ENCODE results near the gene FAM53B.

Gene FAM53B

DNA sequence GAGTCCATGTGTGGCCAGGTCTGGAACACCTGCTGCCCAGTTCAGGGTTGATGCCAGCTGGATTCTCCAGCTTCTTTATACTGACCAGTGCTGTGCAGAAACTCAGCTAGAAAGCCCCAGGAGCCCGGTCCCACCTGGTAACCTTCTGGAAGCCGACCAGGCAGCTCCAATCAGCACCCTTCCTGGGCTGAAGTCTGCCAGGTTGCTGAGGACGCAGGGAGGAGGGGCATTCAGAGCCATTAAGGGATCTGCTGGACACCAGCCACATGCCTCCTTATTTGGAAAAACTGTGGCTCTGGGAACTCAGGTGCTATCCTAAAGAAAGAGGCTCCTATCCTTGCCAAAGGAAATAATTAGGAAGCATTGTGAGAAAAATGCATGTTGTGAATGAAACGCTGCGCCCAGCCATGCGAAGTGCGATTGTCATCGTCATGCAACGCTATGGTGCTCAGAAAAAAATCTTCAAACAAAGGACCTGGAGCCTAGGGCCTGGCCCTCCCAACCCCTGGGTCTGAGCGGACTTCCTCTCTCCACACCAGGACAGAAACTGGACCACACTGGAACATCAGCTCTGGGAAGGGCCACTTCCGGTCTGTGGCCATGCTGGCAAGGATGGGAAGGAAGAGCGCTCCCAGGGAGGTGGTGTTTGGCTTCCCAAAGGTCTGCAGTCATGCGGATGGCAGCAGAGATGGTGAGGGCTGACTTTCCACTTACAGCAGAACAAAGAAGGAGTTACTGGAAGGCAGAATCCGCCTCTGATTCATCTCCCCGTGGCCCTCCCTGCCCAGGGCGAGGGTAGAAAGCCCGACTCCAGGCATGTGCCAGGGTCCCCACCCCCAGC lies 90.1 kb downstream of the FAM53B start:
- 90 to 93% methylated on average over 16 to 17 of the region's 17 CpGs for WGBS, 2 experiments

GRCh38 chr10:124653311-124653710 lies 90.9 kb downstream of the FAM53B start:
- Histone ChIP-seq H3K4me3 (ENCODE audit: insufficient read depth, low read depth, low read length) (no peak overlapping the region), H3K9me3 (ENCODE audit: control insufficient read depth, low read length) (no peaks in the 10 kb centered on the region), H3K27ac (ENCODE audit: insufficient read depth, low read depth, low read length, poor library complexity, severe bottlenecking) (no peak overlapping the region), H3K4me1 (ENCODE audit: control insufficient read depth, insufficient read depth, low read length) (peaks cover 7% of the 10 kb centered on the region), H3K36me3 (ENCODE audit: control insufficient read depth, insufficient read depth, low read length) (no peaks in the 10 kb centered on the region), H3K27me3 (ENCODE audit: control insufficient read depth, insufficient read depth, low read length, poor library complexity, severe bottlenecking) (no peaks in the 10 kb centered on the region)
- WGBS, 2 experiments = 83% methylated on average over 7 of the region's 7 CpGs

More for the DNA sequence above, 90.1 kb downstream of the FAM53B start:
- no peaks in the 10 kb centered on the region for H3K36me3 ChIP-seq (ENCODE audit: control insufficient read depth, insufficient read depth, low read length)
- H3K27ac ChIP-seq (ENCODE audit: insufficient read depth, low read depth, low read length, poor library complexity, severe bottlenecking) = no peak overlapping the region
- H3K9me3 ChIP-seq (ENCODE audit: control insufficient read depth, low read length) = no peaks in the 10 kb centered on the region
- peaks cover 7% of the 10 kb centered on the region for H3K4me1 ChIP-seq (ENCODE audit: control insufficient read depth, insufficient read depth, low read length)
- no peak overlapping the region for H3K4me3 ChIP-seq (ENCODE audit: insufficient read depth, low read depth, low read length)
- no peaks in the 10 kb centered on the region for H3K27me3 ChIP-seq (ENCODE audit: control insufficient read depth, insufficient read depth, low read length, poor library complexity, severe bottlenecking)

DNA sequence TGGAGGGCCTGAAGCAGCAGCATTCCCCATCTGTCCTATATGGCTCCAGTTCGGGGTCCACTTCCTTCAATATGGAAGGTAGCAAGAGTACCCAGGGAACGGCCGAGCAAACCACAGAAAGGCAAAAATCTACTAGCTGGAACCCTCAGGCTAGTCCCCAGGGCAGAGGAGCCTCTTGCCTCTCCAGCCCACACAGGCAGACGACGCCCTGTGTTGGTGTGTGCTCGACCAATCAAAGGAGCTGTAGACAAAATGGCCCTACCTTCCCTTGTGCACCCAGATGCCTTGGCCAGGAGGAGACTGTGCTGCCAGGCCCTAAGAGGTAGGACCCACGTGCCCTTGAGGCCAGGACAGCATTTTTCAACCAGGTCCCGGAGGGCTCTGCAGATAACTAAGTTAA lies 91.5 kb downstream of the FAM53B start:
- Histone ChIP-seq H3K27ac (ENCODE audit: insufficient read depth, low read depth, low read length, poor library complexity, severe bottlenecking) (no peak overlapping the region), H3K36me3 (ENCODE audit: control insufficient read depth, insufficient read depth, low read length) (no peaks in the 10 kb centered on the region), H3K9me3 (ENCODE audit: control insufficient read depth, low read length) (no peaks in the 10 kb centered on the region), H3K27me3 (ENCODE audit: control insufficient read depth, insufficient read depth, low read length, poor library complexity, severe bottlenecking) (no peaks in the 10 kb centered on the region), H3K4me3 (ENCODE audit: insufficient read depth, low read depth, low read length) (no peak overlapping the region), H3K4me1 (ENCODE audit: control insufficient read depth, insufficient read depth, low read length) (peaks cover 7% of the 10 kb centered on the region)
- WGBS, 2 experiments = 92 to 94% methylated on average over 8 of the region's 8 CpGs

- H3K4me1 ChIP-seq (ENCODE audit: control insufficient read depth, insufficient read depth, low read length) = peaks cover 7% of the 10 kb centered on the region
- no peaks in the 10 kb centered on the region for H3K36me3 ChIP-seq (ENCODE audit: control insufficient read depth, insufficient read depth, low read length)
- no peaks in the 10 kb centered on the region for H3K27me3 ChIP-seq (ENCODE audit: control insufficient read depth, insufficient read depth, low read length, poor library complexity, severe bottlenecking)
- no peak overlapping the region for H3K4me3 ChIP-seq (ENCODE audit: insufficient read depth, low read depth, low read length)
- H3K27ac ChIP-seq (ENCODE audit: insufficient read depth, low read depth, low read length, poor library complexity, severe bottlenecking) = no peak overlapping the region
- 93 to 97% methylated on average over 5 of the region's 5 CpGs for WGBS, 2 experiments
- no peaks in the 10 kb centered on the region for H3K9me3 ChIP-seq (ENCODE audit: control insufficient read depth, low read length)
These were observed 92.0 kb downstream of the FAM53B start for GRCh38 chr10:124652200-124652599.

DNA sequence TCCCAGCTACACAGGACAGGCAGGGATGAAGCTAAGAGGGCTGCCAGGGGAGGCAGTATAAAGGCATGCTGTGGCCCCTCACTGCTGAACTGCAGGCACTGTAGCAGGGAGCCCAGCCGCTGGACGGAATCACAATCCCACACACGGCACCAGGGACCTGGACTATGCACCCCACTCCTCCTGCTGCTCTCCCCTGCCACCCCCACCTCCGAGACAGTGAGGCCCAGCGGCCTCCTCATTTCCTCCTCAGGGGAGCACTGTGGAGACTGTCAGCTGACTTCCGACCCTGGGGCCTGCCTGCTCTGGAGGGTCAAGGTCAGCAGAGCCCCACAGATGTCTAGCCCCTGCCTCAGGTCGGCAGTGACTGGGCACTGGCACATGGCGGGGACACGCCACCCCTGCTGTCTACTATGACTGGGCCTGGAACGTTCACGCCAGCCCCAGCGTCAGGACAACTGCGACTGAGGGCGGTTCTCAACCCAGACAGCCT lies 92.7 kb downstream of the FAM53B start:
- H3K4me1 ChIP-seq (ENCODE audit: control insufficient read depth, insufficient read depth, low read length) = peaks cover 7% of the 10 kb centered on the region
- H3K36me3 ChIP-seq (ENCODE audit: control insufficient read depth, insufficient read depth, low read length) = no peaks in the 10 kb centered on the region
- no peaks in the 10 kb centered on the region for H3K27me3 ChIP-seq (ENCODE audit: control insufficient read depth, insufficient read depth, low read length, poor library complexity, severe bottlenecking)
- no peak overlapping the region for H3K27ac ChIP-seq (ENCODE audit: insufficient read depth, low read depth, low read length, poor library complexity, severe bottlenecking)
- 92 to 93% methylated on average over 14 of the region's 14 CpGs for WGBS, 2 experiments
- H3K9me3 ChIP-seq (ENCODE audit: control insufficient read depth, low read length) = no peaks in the 10 kb centered on the region
- H3K4me3 ChIP-seq (ENCODE audit: insufficient read depth, low read depth, low read length) = no peak overlapping the region

DNA sequence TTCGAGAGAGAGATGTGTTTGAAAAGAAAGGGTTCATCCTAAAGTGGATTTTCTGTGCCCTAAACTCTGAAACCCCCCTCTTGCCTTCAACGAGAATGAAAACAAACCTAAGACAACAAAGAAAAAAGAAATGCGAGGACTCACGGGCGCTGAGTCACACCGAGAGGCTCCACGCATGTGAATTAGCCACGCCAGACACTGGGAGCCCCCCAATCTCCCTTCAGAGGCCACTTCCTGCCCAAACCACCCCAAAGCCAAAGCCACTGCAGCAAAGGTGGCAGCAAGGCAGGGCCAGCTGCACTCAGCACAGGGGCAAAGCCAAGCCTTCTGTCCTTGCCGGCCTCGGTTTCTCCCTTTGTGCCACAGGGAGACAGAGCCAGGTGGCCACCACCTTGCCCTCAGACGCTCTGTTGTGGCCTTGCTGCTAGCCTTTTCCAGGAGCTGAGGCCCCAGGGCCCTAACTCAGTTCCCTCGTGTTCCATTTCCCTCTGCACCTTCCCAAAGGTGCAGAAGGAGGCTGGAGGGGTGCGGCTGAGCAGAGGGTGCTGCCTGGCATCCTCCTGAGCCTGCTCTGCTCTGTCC lies 93.3 kb downstream of the FAM53B start:
- H3K27me3 ChIP-seq (ENCODE audit: control insufficient read depth, insufficient read depth, low read length, poor library complexity, severe bottlenecking) = no peaks in the 10 kb centered on the region
- no peaks in the 10 kb centered on the region for H3K9me3 ChIP-seq (ENCODE audit: control insufficient read depth, low read length)
- H3K27ac ChIP-seq (ENCODE audit: insufficient read depth, low read depth, low read length, poor library complexity, severe bottlenecking) = no peak overlapping the region
- peaks cover 7% of the 10 kb centered on the region for H3K4me1 ChIP-seq (ENCODE audit: control insufficient read depth, insufficient read depth, low read length)
- WGBS, 2 experiments = 71 to 77% methylated on average over 13 of the region's 13 CpGs
- H3K36me3 ChIP-seq (ENCODE audit: control insufficient read depth, insufficient read depth, low read length) = no peaks in the 10 kb centered on the region
- no peak overlapping the region for H3K4me3 ChIP-seq (ENCODE audit: insufficient read depth, low read depth, low read length)

DNA sequence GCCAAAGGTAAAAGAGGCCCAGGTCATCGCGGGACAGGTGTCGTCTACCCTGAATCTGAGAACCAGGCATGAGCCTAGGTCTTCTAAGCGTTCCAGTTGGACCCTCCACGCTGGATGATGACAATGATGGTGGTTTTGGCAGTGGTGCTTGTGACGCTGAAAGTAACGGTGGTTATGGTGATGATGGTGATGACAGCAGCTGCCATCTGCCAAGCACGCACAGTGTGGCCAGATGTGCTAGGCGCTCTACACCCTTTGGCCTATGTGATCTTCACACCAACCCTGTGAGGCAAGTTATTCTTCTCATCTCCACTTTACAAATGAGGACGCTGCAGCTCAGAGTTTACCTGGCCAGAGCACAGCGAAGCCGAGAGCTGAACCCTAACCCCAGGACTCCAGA lies 93.9 kb downstream of the FAM53B start:
- 95% methylated on average over 12 of the region's 12 CpGs for WGBS, 2 experiments
- Histone ChIP-seq H3K4me3 (ENCODE audit: insufficient read depth, low read depth, low read length) (no peak overlapping the region), H3K27me3 (ENCODE audit: control insufficient read depth, insufficient read depth, low read length, poor library complexity, severe bottlenecking) (no peaks in the 10 kb centered on the region), H3K9me3 (ENCODE audit: control insufficient read depth, low read length) (no peaks in the 10 kb centered on the region), H3K4me1 (ENCODE audit: control insufficient read depth, insufficient read depth, low read length) (peaks cover 7% of the 10 kb centered on the region), H3K36me3 (ENCODE audit: control insufficient read depth, insufficient read depth, low read length) (no peaks in the 10 kb centered on the region), H3K27ac (ENCODE audit: insufficient read depth, low read depth, low read length, poor library complexity, severe bottlenecking) (no peak overlapping the region)

- 59 to 61% methylated on average over 5 of the region's 5 CpGs for WGBS, 2 experiments
- Histone ChIP-seq H3K27me3 (ENCODE audit: control insufficient read depth, insufficient read depth, low read length, poor library complexity, severe bottlenecking) (no peaks in the 10 kb centered on the region), H3K4me3 (ENCODE audit: insufficient read depth, low read depth, low read length) (no peak overlapping the region), H3K9me3 (ENCODE audit: control insufficient read depth, low read length) (no peaks in the 10 kb centered on the region), H3K36me3 (ENCODE audit: control insufficient read depth, insufficient read depth, low read length) (no peaks in the 10 kb centered on the region), H3K27ac (ENCODE audit: insufficient read depth, low read depth, low read length, poor library complexity, severe bottlenecking) (no peak overlapping the region), H3K4me1 (ENCODE audit: control insufficient read depth, insufficient read depth, low read length) (peaks cover 14% of the 10 kb centered on the region)
These were observed 95.0 kb downstream of the FAM53B start for GRCh38 chr10:124649214-124649613.

DNA sequence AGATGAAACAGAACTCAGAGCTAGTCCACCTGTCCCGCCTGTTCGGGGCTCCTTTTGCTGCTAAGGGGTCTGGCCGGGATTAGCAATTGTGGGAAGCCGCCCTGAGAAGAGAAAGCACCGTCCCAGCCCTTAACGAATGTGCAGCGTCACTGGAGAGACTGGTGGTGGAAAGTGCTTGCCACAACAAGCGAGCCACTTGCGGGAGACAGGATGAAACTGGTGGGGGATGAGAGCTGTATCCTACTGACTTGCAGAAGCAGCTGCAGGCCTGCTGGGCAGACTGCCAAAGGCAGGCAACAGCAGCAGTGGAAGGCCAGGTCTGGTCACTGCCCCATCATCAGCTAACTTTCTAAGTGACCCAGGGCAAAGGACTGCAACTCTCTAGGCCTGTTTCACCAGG lies 95.4 kb downstream of the FAM53B start:
- 90 to 91% methylated on average over 9 of the region's 9 CpGs for WGBS, 2 experiments
- Histone ChIP-seq H3K4me3 (ENCODE audit: insufficient read depth, low read depth, low read length) (no peak overlapping the region), H3K36me3 (ENCODE audit: control insufficient read depth, insufficient read depth, low read length) (no peaks in the 10 kb centered on the region), H3K4me1 (ENCODE audit: control insufficient read depth, insufficient read depth, low read length) (peaks cover 19% of the 10 kb centered on the region), H3K9me3 (ENCODE audit: control insufficient read depth, low read length) (no peaks in the 10 kb centered on the region), H3K27ac (ENCODE audit: insufficient read depth, low read depth, low read length, poor library complexity, severe bottlenecking) (no peak overlapping the region), H3K27me3 (ENCODE audit: control insufficient read depth, insufficient read depth, low read length, poor library complexity, severe bottlenecking) (no peaks in the 10 kb centered on the region)

DNA sequence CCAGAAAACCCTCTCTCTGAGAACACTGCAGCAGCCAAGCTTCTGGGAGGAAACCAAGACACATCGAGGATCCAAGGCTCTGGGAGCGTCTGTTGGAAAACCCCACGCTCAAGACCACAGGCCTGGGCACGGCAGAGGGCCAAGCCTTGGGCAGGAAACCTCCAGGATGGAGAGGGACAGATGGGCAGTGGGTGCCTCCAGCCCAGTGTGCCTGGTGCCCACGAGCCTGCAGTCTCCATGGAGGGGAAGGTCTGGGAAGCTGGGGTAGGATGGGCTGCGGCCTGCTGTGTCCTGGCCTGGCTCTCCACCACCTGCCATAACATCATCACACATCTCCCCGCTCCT lies 96.1 kb downstream of the FAM53B start:
- Histone ChIP-seq H3K27ac (ENCODE audit: insufficient read depth, low read depth, low read length, poor library complexity, severe bottlenecking) (no peak overlapping the region), H3K4me3 (ENCODE audit: insufficient read depth, low read depth, low read length) (no peak overlapping the region), H3K4me1 (ENCODE audit: control insufficient read depth, insufficient read depth, low read length) (peaks cover 25% of the 10 kb centered on the region), H3K9me3 (ENCODE audit: control insufficient read depth, low read length) (no peaks in the 10 kb centered on the region), H3K36me3 (ENCODE audit: control insufficient read depth, insufficient read depth, low read length) (no peaks in the 10 kb centered on the region), H3K27me3 (ENCODE audit: control insufficient read depth, insufficient read depth, low read length, poor library complexity, severe bottlenecking) (no peaks in the 10 kb centered on the region)
- WGBS, 2 experiments = 91 to 95% methylated on average over 6 of the region's 7 CpGs

All from ectodermal cell (in vitro differentiated cells).